Activated B cell treated with CpG ODN at 0.5 μM for 24 hours (primary cell): ENCODE measurements around the gene CROCC. TPM values are rescaled to one million over a fixed set of nuclear protein-coding genes. Genes with fewer than 3 reads are reported as not detected.

Source experiments
- ATAC-seq: fragments of 200-7000 bp; cut with Tn5 transposase; one replicate; pipeline ENCODE4 v1.10.0; 2021; ENCODE audit warnings: low read depth, mild to moderate bottlenecking, moderate library complexity
- CTCF ChIA-PET: fragments of 350-600 bp; sonication (Branson Sonifier 250); formaldehyde crosslinking; loops from one replicate; lab custom pipeline; 2021; ENCODE audit warnings: antibody characterized with exemption; lab: Charles Lee
- POLR2A ChIA-PET: fragments of 350-600 bp; sonication (Branson Sonifier 250); formaldehyde crosslinking; loops from one replicate; lab custom pipeline; 2021; ENCODE audit warnings: antibody characterized with exemption; lab: Charles Lee
- DNase-seq: peaks from one replicate; pipeline ENCODE4 v3.0.0; 2022
- H3K27ac Mint-ChIP-seq: one replicate; pipeline ENCODE4 v1.8.0; 2020; ENCODE audit warnings: mixed read lengths
- H3K27me3 Mint-ChIP-seq: one replicate; pipeline ENCODE4 v1.8.0; 2021; ENCODE audit warnings: mixed read lengths
- H3K36me3 Mint-ChIP-seq: one replicate; pipeline ENCODE4 v1.8.0; 2021; ENCODE audit warnings: low read depth, mixed read lengths
- H3K4me1 Mint-ChIP-seq: one replicate; pipeline ENCODE4 v1.8.0; 2021; ENCODE audit warnings: mixed read lengths
- H3K4me3 Mint-ChIP-seq: one replicate; pipeline ENCODE4 v1.8.0; 2020; ENCODE audit warnings: mild to moderate bottlenecking, mixed read lengths
- H3K9me3 Mint-ChIP-seq: one replicate; pipeline ENCODE4 v1.8.0; 2020; ENCODE audit warnings: mixed read lengths
- intact Hi-C: fragments of 100-400 bp; cut with micrococcal nuclease; formaldehyde crosslinking; loops from one replicate; pipeline ENCODE4 v1.15.1; 2024
- total RNA-seq: library from RNA; stranded (reverse); gene quantifications from 2 replicates; pipeline ENCODE4 v1.2.3, GENCODE V29; 2022
- TF ChIP-seq, protein P1 (sequence below): fragments of 200-600 bp; IDR thresholded peaks from one replicate; pipeline ENCODE4 v1.8.0; 2022; ENCODE audit warnings: antibody characterized with exemption, mild to moderate bottlenecking

CROCC gene
- total RNA-seq, 1 donor from 2014 or later: 30.4 TPM

DNA sequence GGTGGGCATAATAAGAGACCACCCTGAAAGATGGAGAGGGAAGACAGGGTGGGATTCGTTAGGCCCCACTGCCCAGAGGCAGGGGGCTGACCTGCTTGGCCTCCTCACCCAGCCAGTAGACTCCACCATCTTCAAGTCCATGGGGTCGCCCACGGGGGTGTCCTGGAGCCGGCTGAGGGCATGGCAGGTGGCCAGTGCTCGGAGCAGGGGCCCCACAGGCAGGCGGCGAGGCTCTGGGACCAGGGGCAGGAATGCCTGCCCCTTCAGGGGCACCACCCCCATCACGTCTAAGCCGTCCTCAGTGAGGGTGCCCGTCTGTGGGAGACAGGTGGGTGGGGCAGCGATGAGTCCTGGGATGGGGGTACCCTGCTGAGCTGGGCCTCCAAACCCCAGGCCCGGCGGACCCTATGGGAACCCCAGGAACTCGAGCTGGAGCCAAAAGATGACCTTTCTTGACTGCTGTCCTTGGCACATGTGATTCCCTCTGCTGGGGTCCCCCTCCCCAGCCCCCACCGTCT lies 71.8 kb downstream of the CROCC start:
- no peak overlapping the region for H3K4me3 Mint-ChIP-seq
- ATAC-seq: no peak
- no peak overlapping the region for H3K27ac Mint-ChIP-seq
- no peak for DNase-seq
- intact Hi-C loops: no loop called here
- no peaks in the 10 kb centered on the region for H3K9me3 Mint-ChIP-seq
- H3K4me1 Mint-ChIP-seq: no peaks in the 10 kb centered on the region
- H3K36me3 Mint-ChIP-seq: peaks cover 41% of the 10 kb centered on the region
- TF ChIP-seq, protein P1, sequence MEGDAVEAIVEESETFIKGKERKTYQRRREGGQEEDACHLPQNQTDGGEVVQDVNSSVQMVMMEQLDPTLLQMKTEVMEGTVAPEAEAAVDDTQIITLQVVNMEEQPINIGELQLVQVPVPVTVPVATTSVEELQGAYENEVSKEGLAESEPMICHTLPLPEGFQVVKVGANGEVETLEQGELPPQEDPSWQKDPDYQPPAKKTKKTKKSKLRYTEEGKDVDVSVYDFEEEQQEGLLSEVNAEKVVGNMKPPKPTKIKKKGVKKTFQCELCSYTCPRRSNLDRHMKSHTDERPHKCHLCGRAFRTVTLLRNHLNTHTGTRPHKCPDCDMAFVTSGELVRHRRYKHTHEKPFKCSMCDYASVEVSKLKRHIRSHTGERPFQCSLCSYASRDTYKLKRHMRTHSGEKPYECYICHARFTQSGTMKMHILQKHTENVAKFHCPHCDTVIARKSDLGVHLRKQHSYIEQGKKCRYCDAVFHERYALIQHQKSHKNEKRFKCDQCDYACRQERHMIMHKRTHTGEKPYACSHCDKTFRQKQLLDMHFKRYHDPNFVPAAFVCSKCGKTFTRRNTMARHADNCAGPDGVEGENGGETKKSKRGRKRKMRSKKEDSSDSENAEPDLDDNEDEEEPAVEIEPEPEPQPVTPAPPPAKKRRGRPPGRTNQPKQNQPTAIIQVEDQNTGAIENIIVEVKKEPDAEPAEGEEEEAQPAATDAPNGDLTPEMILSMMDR: no peak
- ChIA-PET POLR2A (no interaction called here), CTCF (no interaction called here)
- H3K27me3 Mint-ChIP-seq: no peaks in the 10 kb centered on the region

DNA sequence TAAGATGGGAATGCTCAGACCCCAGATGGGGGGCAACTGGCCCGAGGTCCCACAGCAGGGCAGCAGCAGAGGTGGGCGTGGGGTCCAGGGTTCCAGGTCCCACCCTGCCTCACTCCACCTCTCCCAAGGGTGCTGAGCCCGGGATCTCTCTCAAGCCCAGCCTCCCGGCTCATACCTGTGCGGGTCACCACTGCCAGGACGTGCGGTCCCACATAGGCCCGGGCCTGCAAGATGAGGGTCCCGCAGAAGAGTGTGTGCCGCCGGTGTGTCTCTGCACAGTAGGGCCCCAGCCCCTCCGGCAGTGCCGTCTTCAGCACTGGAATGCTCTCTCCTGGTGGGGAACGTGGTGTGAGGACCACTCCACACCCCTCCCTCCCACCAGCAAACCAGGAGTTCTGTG lies 75.1 kb downstream of the CROCC start:
- Mint-ChIP-seq H3K9me3 (no peaks in the 10 kb centered on the region), H3K27ac (no peak overlapping the region), H3K4me1 (no peaks in the 10 kb centered on the region), H3K27me3 (no peaks in the 10 kb centered on the region), H3K4me3 (no peak overlapping the region), H3K36me3 (peaks cover 44% of the 10 kb centered on the region)
- DNase-seq: no peak
- TF ChIP-seq, protein P1: no peak
- intact Hi-C loops: no loop called here
- POLR2A ChIA-PET: no interaction called here
- no peak for ATAC-seq
- CTCF ChIA-PET: no interaction called here

DNA sequence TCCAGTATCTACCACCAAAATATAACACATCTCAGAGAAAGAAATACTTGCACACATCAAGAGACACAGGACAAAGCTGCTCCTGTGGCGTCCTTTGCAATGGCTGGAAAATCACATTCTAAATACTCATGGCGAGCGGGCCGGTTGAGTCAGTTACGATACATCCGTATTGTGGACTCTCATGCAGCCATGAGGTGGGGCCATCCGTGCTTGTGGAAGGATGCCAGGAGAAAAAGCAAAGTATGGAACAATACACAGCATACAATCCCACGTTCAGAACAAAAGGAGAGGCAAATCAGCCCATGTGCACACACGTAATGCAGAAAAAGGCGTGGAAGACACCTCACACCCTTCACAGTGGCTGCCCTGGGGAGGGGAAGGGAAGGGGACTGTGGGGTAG lies 76.9 kb downstream of the CROCC start:
- no peaks in the 10 kb centered on the region for H3K9me3 Mint-ChIP-seq
- no peak overlapping the region for H3K27ac Mint-ChIP-seq
- H3K36me3 Mint-ChIP-seq: peaks cover 58% of the 10 kb centered on the region
- TF ChIP-seq, protein P1: no peak
- no peaks in the 10 kb centered on the region for H3K4me1 Mint-ChIP-seq
- POLR2A ChIA-PET: no interaction called here
- intact Hi-C loops: no loop called here
- DNase-seq (no peak), ATAC-seq (no peak)
- H3K27me3 Mint-ChIP-seq: no peaks in the 10 kb centered on the region
- H3K4me3 Mint-ChIP-seq: no peak overlapping the region
- CTCF ChIA-PET: no interaction called here

DNA sequence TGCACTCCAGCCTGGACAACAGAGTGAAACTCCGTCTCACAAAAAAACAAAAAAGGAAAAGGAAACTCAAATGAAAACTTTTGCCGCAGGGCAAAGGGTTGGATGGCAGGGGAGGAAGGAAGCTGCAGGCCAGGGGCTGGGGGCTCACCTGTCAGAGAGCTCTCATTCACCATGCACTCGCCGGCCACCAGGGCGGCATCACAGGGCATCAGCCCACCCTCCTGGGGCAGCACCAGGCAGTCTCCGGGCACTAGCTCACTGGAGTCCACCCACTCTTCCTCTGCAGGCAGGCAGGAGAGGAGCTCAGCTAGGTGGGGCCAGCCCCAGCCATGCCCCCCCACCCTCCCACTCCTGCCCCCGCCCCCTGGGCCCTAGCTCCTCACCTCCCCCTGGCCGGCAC lies 78.1 kb downstream of the CROCC start:
- no peak overlapping the region for H3K4me3 Mint-ChIP-seq
- no peak overlapping the region for H3K27ac Mint-ChIP-seq
- DNase-seq (no peak), ATAC-seq (no peak)
- H3K27me3 Mint-ChIP-seq: no peaks in the 10 kb centered on the region
- ChIA-PET CTCF (interaction anchor here (1.1 kb wide), 1 partner anchor 9 kb away, joined by 3 read pairs; no protein-coding TSS in a partner anchor), POLR2A (no interaction called here)
- no peaks in the 10 kb centered on the region for H3K4me1 Mint-ChIP-seq
- no peaks in the 10 kb centered on the region for H3K9me3 Mint-ChIP-seq
- TF ChIP-seq, protein P1: no peak
- intact Hi-C loops: no loop called here
- H3K36me3 Mint-ChIP-seq: peaks cover 63% of the 10 kb centered on the region

DNA sequence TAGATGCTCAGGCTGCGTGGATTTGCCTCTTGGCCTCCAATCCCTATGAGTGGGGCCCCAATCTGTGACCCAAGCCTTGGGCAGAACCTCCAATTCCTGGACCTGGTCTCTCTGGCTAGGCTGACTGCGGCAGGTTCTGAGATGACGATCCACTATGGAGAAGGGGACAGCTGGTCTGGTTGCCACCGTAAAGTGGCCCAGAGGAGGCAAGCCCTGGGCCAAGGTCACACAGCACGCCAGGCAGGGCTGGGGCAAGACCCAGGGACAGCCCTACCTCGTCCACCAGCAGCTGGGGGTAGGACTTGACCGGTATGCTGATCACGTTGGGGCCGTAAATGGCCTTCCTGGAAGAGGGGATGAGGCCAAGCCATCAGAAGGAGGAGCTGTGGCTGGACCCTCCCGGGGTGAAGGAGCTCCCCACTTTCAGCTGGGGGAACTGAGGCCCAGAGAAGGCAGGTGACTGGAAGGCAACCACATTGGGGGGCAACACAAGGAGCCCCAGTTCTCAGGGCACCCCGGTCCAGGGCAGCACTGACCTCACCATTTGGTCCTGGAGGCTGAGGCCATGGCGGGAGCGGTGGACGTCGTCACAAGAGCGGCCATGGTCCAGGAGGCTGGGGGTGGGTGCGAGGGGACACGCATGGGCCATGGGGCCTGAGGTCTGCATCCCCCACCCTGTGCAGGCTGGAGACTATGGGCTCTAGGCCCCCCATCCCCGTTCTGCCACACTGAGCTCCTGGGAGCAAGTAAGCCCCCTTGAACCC lies 80.2 kb downstream of the CROCC start:
- Mint-ChIP-seq H3K9me3 (no peaks in the 10 kb centered on the region), H3K27ac (no peak overlapping the region), H3K36me3 (peaks cover 54% of the 10 kb centered on the region), H3K4me3 (no peak overlapping the region), H3K4me1 (no peaks in the 10 kb centered on the region), H3K27me3 (no peaks in the 10 kb centered on the region)
- ATAC-seq (no peak), DNase-seq (no peak)
- TF ChIP-seq, protein P1: no peak
- intact Hi-C loops: no loop called here
- CTCF ChIA-PET: no interaction called here
- POLR2A ChIA-PET: no interaction called here
